ENCODE data around the gene NFKB2. TPM values are rescaled to one million over a fixed set of nuclear protein-coding genes. Genes with fewer than 3 reads are reported as not detected.

NFKB2 gene
- polyA plus RNA-seq, 1 donor, result 22.7 TPM

DNA sequence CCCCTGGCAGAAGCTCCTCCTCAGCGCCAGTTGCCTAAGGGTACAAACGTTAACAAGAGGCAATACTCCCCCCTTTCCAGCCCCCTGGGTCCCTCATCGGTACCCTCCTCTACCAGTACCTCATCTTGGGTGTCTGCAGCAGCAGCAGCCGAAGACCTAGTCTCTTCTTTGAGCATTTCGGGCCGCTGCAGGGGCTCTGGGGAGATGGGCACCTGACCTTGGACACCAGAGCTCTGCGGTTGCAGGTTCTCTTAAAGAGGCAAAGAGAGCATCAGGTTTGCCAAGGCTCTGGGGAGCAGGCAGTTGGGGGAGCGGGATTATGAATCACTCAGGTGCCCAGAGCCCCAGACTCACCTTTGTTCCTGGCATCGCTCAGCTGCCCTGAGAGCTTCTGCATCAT, 28.6 kb downstream of the NFKB2 start:
- Histone ChIP-seq H3K27ac (ENCODE audit: low read length) (no peak overlapping the region), H3K4me3 (ENCODE audit: low read length) (no peak overlapping the region), H3K27me3 (ENCODE audit: control insufficient read depth, insufficient read depth, low read length) (peaks cover 1% of the 10 kb centered on the region), H3K4me1 (ENCODE audit: control insufficient read depth, insufficient read depth, low read length) (peaks cover 29% of the 10 kb centered on the region), H3K9me3 (ENCODE audit: control insufficient read depth, low read depth, low read length) (no peaks in the 10 kb centered on the region), H3K36me3 (ENCODE audit: control insufficient read depth, insufficient read depth, low read length) (peaks cover 29% of the 10 kb centered on the region)
- DNase-seq, result no peak
- WGBS (ENCODE audit: insufficient coverage, low lambda C conversion rate), result no CpG with 5 or more reads among the region's 9 CpGs

DNA sequence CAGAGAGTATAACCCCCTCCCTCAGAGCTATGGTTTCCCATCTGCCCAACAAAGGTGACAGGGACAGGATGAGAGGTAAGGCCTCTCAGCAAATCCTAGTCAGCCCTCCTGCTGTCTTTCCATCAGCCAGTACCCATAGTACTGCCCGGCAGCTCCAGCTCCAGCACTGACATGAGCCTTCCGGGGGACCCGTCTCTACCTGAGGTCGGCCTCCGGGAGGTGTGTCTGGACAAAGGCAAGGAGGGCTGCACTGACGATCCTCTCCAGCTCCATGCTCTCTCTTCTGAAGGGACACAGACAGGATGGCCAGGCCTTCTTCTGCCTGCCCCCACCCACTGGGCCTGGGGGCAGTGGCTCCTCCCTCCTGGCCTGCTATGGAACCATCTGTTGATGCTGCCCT, 29.4 kb downstream of the NFKB2 start:
- DNase-seq, result no peak
- no peak overlapping the region for H3K27ac ChIP-seq (ENCODE audit: low read length)
- H3K36me3 ChIP-seq (ENCODE audit: control insufficient read depth, insufficient read depth, low read length), result peaks cover 29% of the 10 kb centered on the region
- peaks cover 22% of the 10 kb centered on the region for H3K4me1 ChIP-seq (ENCODE audit: control insufficient read depth, insufficient read depth, low read length)
- WGBS (ENCODE audit: insufficient coverage, low lambda C conversion rate), result no CpG with 5 or more reads among the region's 6 CpGs
- no peaks in the 10 kb centered on the region for H3K9me3 ChIP-seq (ENCODE audit: control insufficient read depth, low read depth, low read length)
- no peaks in the 10 kb centered on the region for H3K27me3 ChIP-seq (ENCODE audit: control insufficient read depth, insufficient read depth, low read length)
- no peak overlapping the region for H3K4me3 ChIP-seq (ENCODE audit: low read length)

DNA sequence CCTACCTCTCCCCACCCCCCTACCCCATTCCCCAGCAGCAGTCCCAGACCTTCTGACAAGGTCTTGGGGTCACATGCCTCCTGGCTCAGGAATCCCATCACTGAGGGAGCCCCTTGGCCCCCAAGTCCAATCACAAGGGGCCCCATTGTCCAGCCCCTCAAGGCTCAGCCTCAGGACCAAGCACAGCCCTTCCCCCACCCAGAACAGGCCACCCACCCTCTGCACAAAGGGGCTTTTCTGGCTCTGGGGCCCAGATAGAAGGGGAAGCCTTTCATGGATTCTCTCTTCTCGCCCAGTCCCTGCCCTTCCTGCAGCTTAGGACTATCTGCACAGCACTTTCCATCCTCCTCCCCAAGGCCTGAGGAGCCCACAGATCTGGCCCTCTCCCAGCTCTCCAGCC, 29.9 kb downstream of the NFKB2 start:
- H3K4me3 ChIP-seq (ENCODE audit: low read length), result no peak overlapping the region
- H3K9me3 ChIP-seq (ENCODE audit: control insufficient read depth, low read depth, low read length), result no peaks in the 10 kb centered on the region
- no peak overlapping the region for H3K27ac ChIP-seq (ENCODE audit: low read length)
- DNase-seq, result no peak
- H3K4me1 ChIP-seq (ENCODE audit: control insufficient read depth, insufficient read depth, low read length), result peaks cover 18% of the 10 kb centered on the region
- H3K36me3 ChIP-seq (ENCODE audit: control insufficient read depth, insufficient read depth, low read length), result peaks cover 29% of the 10 kb centered on the region
- no peaks in the 10 kb centered on the region for H3K27me3 ChIP-seq (ENCODE audit: control insufficient read depth, insufficient read depth, low read length)
- no CpG with 5 or more reads among the region's 1 CpG for WGBS (ENCODE audit: insufficient coverage, low lambda C conversion rate)

DNA sequence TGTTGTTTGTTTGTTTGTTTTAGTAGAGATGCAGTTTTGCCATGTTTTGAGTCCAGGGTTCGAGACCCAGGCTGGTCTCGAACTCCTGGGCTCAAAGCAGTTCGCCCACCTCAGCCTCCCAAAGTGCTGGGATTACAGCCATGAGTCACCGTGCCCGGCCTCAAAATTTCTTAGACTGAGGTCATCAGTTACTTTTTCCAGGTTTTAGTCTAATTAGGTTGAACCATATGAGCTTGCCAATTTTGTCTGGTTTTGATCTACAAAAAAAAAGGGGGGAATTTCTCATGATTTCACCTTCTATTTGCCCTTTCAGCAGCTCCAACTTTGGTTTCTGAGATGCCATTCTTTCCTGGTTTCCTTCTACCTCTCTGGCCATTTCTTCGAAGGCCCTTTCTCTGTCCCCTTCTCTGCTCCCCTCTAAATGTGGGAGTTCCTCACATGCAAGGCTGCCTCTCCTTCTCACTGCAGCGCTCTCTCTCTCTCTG, 31.3 kb downstream of the NFKB2 start:
- DNase-seq, result no peak
- WGBS (ENCODE audit: insufficient coverage, low lambda C conversion rate), result 90% methylated on average over 2 of the region's 7 CpGs

DNA sequence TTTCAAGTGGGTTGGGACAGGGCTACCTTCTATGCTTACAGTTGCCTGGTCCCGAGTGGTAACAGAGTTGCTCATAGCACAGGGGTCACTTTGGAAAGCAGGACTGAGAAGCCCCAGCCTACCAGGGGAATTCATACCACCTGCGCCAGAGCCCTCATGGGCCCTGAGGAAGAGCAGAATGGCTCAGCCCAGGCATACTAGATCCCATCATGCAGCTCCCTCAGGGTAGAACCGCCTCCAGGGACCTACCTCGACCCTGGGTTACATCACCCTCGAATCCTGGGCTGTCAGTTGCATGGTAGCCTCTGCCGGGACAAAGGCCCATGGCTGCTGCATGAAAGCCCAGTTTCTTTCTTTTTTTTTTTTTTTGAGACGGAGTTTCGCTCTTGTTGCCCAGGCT, 34.0 kb downstream of the NFKB2 start:
- DNase-seq, result no peak
- no peaks in the 10 kb centered on the region for H3K9me3 ChIP-seq (ENCODE audit: control insufficient read depth, low read depth, low read length)
- H3K27ac ChIP-seq (ENCODE audit: low read length), result no peak overlapping the region
- WGBS (ENCODE audit: insufficient coverage, low lambda C conversion rate), result no CpG with 5 or more reads among the region's 8 CpGs
- peaks cover 16% of the 10 kb centered on the region for H3K36me3 ChIP-seq (ENCODE audit: control insufficient read depth, insufficient read depth, low read length)
- peaks cover 15% of the 10 kb centered on the region for H3K4me1 ChIP-seq (ENCODE audit: control insufficient read depth, insufficient read depth, low read length)
- H3K4me3 ChIP-seq (ENCODE audit: low read length), result no peak overlapping the region
- H3K27me3 ChIP-seq (ENCODE audit: control insufficient read depth, insufficient read depth, low read length), result no peaks in the 10 kb centered on the region

More for the DNA sequence above, 31.3 kb downstream of the NFKB2 start:
- H3K9me3 ChIP-seq (ENCODE audit: control insufficient read depth, low read depth, low read length), result no peaks in the 10 kb centered on the region
- H3K27ac ChIP-seq (ENCODE audit: low read length), result no peak overlapping the region
- peaks cover 31% of the 10 kb centered on the region for H3K36me3 ChIP-seq (ENCODE audit: control insufficient read depth, insufficient read depth, low read length)
- peaks cover 24% of the 10 kb centered on the region for H3K4me1 ChIP-seq (ENCODE audit: control insufficient read depth, insufficient read depth, low read length)
- no peak overlapping the region for H3K4me3 ChIP-seq (ENCODE audit: low read length)
- H3K27me3 ChIP-seq (ENCODE audit: control insufficient read depth, insufficient read depth, low read length), result no peaks in the 10 kb centered on the region

DNA sequence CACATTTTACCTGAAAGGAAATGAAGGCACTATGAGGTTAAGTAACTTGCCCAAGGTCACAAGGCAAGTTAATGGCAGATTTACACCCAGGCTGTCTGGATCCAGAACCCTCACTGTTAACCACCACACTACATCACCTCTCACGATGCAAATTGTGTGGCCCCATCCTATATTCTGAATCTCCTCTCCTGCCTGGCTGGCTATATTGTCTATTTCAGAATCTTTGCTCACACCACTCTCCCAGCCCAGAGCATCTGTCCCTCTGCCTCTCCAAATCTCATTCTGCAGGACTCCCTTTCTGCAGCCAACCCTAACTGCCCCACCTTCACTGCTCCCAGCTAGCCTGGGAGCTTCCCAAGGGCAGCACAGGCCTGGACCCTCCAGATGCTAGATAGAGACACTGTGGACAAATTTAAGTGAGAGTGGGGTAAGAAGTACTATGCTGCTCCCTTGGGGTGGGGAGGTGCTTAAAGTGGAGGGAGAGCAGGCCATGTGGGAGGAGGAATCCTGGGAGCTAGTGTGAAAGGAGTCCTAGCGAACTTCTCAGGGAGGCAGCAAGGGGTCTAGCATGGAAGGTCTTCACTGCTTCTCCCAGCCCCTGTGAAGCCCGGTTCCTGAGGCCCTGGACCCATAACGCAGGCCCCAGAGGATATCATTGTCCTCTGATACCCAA, 36.1 kb downstream of the NFKB2 start:
- Histone ChIP-seq H3K36me3 (ENCODE audit: control insufficient read depth, insufficient read depth, low read length) (peaks cover 6% of the 10 kb centered on the region), H3K27ac (ENCODE audit: low read length) (peak overlapping the region; percentile 55), H3K27me3 (ENCODE audit: control insufficient read depth, insufficient read depth, low read length) (no peaks in the 10 kb centered on the region), H3K4me1 (ENCODE audit: control insufficient read depth, insufficient read depth, low read length) (peaks cover 29% of the 10 kb centered on the region), H3K9me3 (ENCODE audit: control insufficient read depth, low read depth, low read length) (no peaks in the 10 kb centered on the region), H3K4me3 (ENCODE audit: low read length) (peak overlapping the region; percentile 90)
- WGBS (ENCODE audit: insufficient coverage, low lambda C conversion rate), result no CpG with 5 or more reads among the region's 4 CpGs
- DNase-seq, result no peak

DNA sequence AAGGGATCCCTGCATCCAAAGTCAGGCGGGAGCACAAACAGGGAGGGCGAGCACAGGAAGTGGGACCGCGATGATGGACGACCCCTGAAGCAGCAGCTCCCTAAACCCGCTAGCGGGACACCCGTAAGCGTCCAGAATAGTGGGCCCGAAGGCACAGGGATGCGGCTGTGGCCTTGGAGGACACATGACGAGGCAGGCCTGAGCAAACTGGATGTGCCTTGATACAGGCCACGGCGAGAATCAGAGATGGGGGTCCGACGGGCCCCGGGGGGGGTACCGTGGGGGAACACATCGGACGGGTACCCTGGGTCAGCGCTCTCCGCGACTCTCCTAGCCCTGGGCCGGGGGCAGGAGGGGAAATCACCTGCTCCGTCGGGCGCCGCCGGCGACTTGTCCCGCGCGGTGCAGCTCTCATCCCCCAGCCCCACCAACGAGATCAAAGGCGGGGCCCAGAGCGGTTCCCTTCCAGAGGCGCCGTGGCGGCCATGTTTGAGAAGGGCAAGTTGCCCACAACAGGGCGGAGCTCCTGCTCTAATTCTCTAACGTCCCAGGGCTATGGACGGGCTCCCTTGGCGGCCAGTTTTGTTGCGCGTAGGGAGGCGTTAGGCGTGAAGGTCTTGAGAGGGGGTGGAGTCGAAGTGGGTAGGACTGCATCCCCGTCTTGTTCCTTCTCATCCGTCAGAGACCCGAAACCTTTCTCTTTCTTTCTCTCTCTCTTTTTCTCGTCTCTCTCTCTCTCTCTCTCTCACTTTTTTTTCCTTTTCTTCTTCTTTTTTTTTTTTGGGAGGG, 36.9 kb downstream of the NFKB2 start, which contains the start of gene CUEDC2:
CUEDC2 (minus strand) TSS at position 413 of the 789 bp plus-strand sequence. CDS start 7,386 bp downstream, outside the sequence.
- peaks cover 29% of the 10 kb centered on the region for H3K4me1 ChIP-seq (ENCODE audit: control insufficient read depth, insufficient read depth, low read length)
- peak within 1 kb of the TSS; percentile 90 for H3K4me3 ChIP-seq (ENCODE audit: low read length)
- peaks cover 3% of the 10 kb centered on the region for H3K36me3 ChIP-seq (ENCODE audit: control insufficient read depth, insufficient read depth, low read length)
- peak within 1 kb of the TSS; percentile 55 for H3K27ac ChIP-seq (ENCODE audit: low read length)
- DNase-seq, result peak; percentile 94 to 98
- WGBS (ENCODE audit: insufficient coverage, low lambda C conversion rate), result 0% methylated on average over 5 of the region's 52 CpGs
- no peaks in the 10 kb centered on the region for H3K27me3 ChIP-seq (ENCODE audit: control insufficient read depth, insufficient read depth, low read length)
- no peaks in the 10 kb centered on the region for H3K9me3 ChIP-seq (ENCODE audit: control insufficient read depth, low read depth, low read length)

DNA sequence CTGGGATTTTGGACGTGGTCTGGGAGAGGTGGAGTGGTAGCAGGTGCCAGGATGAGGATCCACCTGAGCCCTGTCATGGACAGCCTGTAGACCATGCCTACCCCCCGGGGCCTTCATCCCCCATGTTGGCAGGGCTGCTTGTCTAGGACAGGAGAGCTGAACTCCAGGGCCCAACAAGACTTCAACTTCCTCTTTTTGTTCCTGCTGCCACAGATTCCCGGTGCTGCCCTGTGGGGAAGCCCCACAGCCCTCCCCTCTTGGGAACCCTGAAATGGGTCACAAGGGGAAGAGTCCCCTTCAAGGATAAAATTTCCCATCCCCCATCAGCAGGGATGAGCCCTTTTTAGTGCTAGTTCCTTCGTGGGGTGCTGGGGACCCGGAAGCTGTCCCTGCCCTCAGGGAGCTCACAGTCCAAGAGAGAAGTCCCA, 38.1 kb downstream of the NFKB2 start:
- Histone ChIP-seq H3K27ac (ENCODE audit: low read length) (peak overlapping the region; percentile 18), H3K4me3 (ENCODE audit: low read length) (no peak overlapping the region), H3K9me3 (ENCODE audit: control insufficient read depth, low read depth, low read length) (no peaks in the 10 kb centered on the region), H3K27me3 (ENCODE audit: control insufficient read depth, insufficient read depth, low read length) (no peaks in the 10 kb centered on the region), H3K4me1 (ENCODE audit: control insufficient read depth, insufficient read depth, low read length) (peaks cover 29% of the 10 kb centered on the region), H3K36me3 (ENCODE audit: control insufficient read depth, insufficient read depth, low read length) (peaks cover 3% of the 10 kb centered on the region)
- no CpG with 5 or more reads among the region's 5 CpGs for WGBS (ENCODE audit: insufficient coverage, low lambda C conversion rate)
- no peak for DNase-seq

DNA sequence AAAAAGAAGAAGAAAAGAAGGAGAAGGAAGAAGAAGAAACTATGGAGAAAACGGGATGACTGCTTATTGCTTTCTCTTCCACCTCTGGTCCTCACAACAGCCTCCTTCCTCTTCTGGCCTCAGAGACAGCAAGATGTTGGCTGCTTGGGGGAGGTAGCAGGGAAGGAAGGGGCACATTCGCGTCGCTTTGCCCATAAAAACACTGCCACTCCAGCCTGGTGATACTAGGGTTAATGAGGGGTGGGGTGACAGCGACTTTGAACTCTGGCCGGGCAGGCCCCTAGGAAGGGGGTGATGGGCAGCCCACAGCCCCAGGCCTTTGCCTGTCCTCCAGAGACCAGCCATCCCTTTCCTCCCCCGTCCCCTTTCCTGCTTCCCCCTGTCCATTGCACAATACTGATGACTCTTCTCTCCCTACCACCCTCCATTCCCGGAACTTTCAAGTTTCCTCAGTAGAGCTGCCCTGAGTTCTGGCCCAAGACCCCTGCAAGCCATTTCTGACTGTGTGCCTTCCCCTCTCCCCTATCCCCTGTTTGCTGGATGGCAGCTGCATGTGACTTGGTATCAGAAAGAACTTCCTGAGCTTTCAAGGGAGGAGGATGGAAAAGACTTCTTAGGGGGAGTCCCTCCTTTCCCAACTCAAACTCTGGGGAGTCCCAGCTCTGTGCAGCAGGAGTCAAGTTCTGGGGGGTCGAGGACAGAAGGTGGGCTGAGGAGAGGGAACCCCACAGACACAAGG, 39.1 kb downstream of the NFKB2 start:
- peak in 1 of 2 donors; percentile 77 for DNase-seq
- Histone ChIP-seq H3K27me3 (ENCODE audit: control insufficient read depth, insufficient read depth, low read length) (no peaks in the 10 kb centered on the region), H3K4me3 (ENCODE audit: low read length) (no peak overlapping the region), H3K4me1 (ENCODE audit: control insufficient read depth, insufficient read depth, low read length) (peaks cover 29% of the 10 kb centered on the region), H3K27ac (ENCODE audit: low read length) (peak overlapping the region; percentile 56), H3K36me3 (ENCODE audit: control insufficient read depth, insufficient read depth, low read length) (peaks cover 3% of the 10 kb centered on the region), H3K9me3 (ENCODE audit: control insufficient read depth, low read depth, low read length) (no peaks in the 10 kb centered on the region)
- WGBS (ENCODE audit: insufficient coverage, low lambda C conversion rate), result no CpG with 5 or more reads among the region's 9 CpGs

DNA sequence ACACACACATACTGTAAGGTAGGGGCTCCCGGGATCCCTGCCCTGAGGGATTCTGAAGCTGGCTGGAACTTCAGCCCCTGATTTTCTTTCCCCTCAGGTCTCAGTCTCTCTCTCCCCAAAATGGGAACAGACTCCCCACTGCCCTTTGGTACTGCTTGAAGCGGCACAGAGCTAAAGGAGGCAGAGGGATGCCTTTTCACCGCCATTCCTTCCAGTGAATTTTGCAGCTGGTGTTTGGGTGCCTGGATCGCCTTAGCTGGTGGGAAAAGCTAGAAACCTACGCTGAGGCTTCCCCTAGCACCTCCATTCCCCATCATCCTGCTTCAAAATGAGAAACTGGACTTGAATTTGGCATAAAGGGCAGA, 39.6 kb downstream of the NFKB2 start:
- H3K27me3 ChIP-seq (ENCODE audit: control insufficient read depth, insufficient read depth, low read length), result no peaks in the 10 kb centered on the region
- peak overlapping the region; percentile 56 for H3K27ac ChIP-seq (ENCODE audit: low read length)
- no peak overlapping the region for H3K4me3 ChIP-seq (ENCODE audit: low read length)
- H3K9me3 ChIP-seq (ENCODE audit: control insufficient read depth, low read depth, low read length), result no peaks in the 10 kb centered on the region
- peaks cover 29% of the 10 kb centered on the region for H3K4me1 ChIP-seq (ENCODE audit: control insufficient read depth, insufficient read depth, low read length)
- peaks cover 3% of the 10 kb centered on the region for H3K36me3 ChIP-seq (ENCODE audit: control insufficient read depth, insufficient read depth, low read length)
- WGBS (ENCODE audit: insufficient coverage, low lambda C conversion rate), result no CpG with 5 or more reads among the region's 5 CpGs
- DNase-seq, result no peak

Data from large intestine (tissue), 3 donors.